ENCODE measurements around the gene SNPH. TPM values are rescaled to one million over a fixed set of nuclear protein-coding genes. Genes with fewer than 3 reads are reported as not detected.

Gene SNPH
- total and polyA plus RNA-seq, 4 donors = 1.2 to 3.3 (median 2.1) TPM

DNA sequence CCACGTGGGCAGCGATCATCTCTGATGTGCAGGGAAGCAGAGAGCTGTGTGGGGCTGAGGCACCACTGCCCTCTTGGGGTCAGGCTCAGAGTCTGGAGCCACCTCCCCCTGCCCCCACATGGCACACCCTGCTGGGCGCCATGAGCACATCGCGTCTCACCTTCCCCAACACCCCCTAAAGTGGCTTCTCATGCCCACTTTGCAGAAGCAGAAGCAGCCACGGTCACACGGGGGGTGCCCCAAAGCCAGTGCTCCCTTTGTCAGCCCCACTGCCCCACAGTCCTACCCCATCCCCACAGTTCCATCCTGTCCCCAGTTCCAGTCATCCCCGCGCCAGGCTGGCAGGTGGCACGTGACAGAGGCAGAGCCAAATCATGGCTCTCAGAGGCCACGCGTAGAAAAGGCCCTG lies 43.3 kb downstream of the SNPH start:
- ATAC-seq (ENCODE audit: insufficient read depth, low FRiP score) = no peak
- DNase-seq = no peak
- Histone ChIP-seq H3K27ac (ENCODE audit: low read depth in 1 of 2, low read length in 1 of 2) (no peak overlapping the region), H3K9me3 (ENCODE audit: control insufficient read depth in 4 of 4, insufficient read depth in 3 of 4, low read length in 3 of 4) (no peaks in the 10 kb centered on the region), H3K4me3 (no peak overlapping the region), H3K27me3 (ENCODE audit: control insufficient read depth in 3 of 3, insufficient read depth in 3 of 3, low read length in 2 of 3) (no peaks in the 10 kb centered on the region), H3K36me3 (ENCODE audit: control insufficient read depth in 4 of 4, insufficient read depth in 4 of 4, low read length in 4 of 4) (peaks cover 0 to 25% (median 0%) of the 10 kb centered on the region in 4 donors), H3K4me1 (ENCODE audit: control insufficient read depth in 5 of 5, insufficient read depth in 5 of 5, low read length in 5 of 5) (peaks cover 0 to 6% (median 0%) of the 10 kb centered on the region in 5 donors), H3K9ac (ENCODE audit: insufficient read depth in 1 of 2, low read length in 2 of 2) (no peak overlapping the region)
- no peak for TF ChIP-seq CTCF (IDR thresholded peaks at IDR 0.05; ENCODE audit: control extremely low read depth, extremely low read depth)
- WGBS, 2 donors = 89 to 93% methylated on average over 12 of the region's 12 CpGs

- DNase-seq = no peak
- 78 to 91% methylated on average over 9 of the region's 9 CpGs for WGBS, 2 donors
Observed at GRCh38 chr20:1310071-1310470, 44.0 kb downstream of the SNPH start.

DNA sequence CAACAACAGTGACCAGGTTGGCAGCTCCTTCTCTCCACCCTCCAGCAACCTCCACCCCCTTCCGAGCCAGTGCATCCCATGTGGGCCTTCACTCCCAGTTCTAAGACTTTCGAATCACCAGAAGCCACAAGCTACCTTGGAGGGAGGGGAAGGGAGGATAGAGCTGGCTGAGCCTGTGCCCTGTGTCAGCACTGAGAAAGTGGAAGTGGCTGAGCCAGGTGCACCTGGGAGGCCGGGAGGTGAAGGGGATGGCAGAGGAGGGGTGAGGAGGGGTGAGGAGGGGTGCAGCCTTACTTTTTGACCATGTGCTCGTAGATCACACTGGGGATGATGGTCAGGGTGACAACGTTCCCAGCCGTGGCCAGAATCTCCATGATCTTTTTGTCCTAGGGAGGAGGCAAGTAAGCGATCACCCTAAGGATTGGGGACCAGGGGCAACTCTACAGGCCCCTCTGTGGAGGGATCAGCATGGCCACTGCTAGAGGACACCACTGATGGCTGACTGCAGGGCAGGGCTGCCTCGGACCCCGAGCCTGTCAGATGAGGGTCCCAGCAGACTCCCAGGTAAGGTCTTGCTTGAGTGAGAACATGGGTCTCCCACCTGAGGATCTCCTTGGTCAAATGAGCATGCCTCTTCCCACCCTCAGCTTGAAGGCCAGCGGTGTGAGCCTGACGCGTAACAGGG lies 44.6 kb downstream of the SNPH start:
- Histone ChIP-seq H3K4me1 (ENCODE audit: control insufficient read depth in 5 of 5, insufficient read depth in 5 of 5, low read length in 5 of 5) (peaks cover 0 to 6% (median 0%) of the 10 kb centered on the region in 5 donors), H3K9me3 (ENCODE audit: control insufficient read depth in 4 of 4, insufficient read depth in 3 of 4, low read length in 3 of 4) (no peaks in the 10 kb centered on the region), H3K9ac (ENCODE audit: insufficient read depth in 1 of 2, low read length in 2 of 2) (no peak overlapping the region), H3K36me3 (ENCODE audit: control insufficient read depth in 4 of 4, insufficient read depth in 4 of 4, low read length in 4 of 4) (peaks cover 0 to 14% (median 0%) of the 10 kb centered on the region in 4 donors), H3K4me3 (no peak overlapping the region), H3K27me3 (ENCODE audit: control insufficient read depth in 3 of 3, insufficient read depth in 3 of 3, low read length in 2 of 3) (no peaks in the 10 kb centered on the region), H3K27ac (ENCODE audit: low read depth in 1 of 2, low read length in 1 of 2) (no peak overlapping the region)
- no peak for DNase-seq
- TF ChIP-seq CTCF (IDR thresholded peaks at IDR 0.05; ENCODE audit: control extremely low read depth, extremely low read depth) = no peak
- 87 to 88% methylated on average over 10 to 12 of the region's 12 CpGs for WGBS, 2 donors
- no peak for ATAC-seq (ENCODE audit: insufficient read depth, low FRiP score)

More at GRCh38 chr20:1310071-1310470, 44.0 kb downstream of the SNPH start:
- Histone ChIP-seq H3K4me1 (ENCODE audit: control insufficient read depth in 5 of 5, insufficient read depth in 5 of 5, low read length in 5 of 5) (peaks cover 0 to 6% (median 0%) of the 10 kb centered on the region in 5 donors), H3K4me3 (no peak overlapping the region), H3K36me3 (ENCODE audit: control insufficient read depth in 4 of 4, insufficient read depth in 4 of 4, low read length in 4 of 4) (peaks cover 0 to 20% (median 0%) of the 10 kb centered on the region in 4 donors), H3K27me3 (ENCODE audit: control insufficient read depth in 3 of 3, insufficient read depth in 3 of 3, low read length in 2 of 3) (no peaks in the 10 kb centered on the region), H3K9ac (ENCODE audit: insufficient read depth in 1 of 2, low read length in 2 of 2) (no peak overlapping the region), H3K9me3 (ENCODE audit: control insufficient read depth in 4 of 4, insufficient read depth in 3 of 4, low read length in 3 of 4) (no peaks in the 10 kb centered on the region), H3K27ac (ENCODE audit: low read depth in 1 of 2, low read length in 1 of 2) (no peak overlapping the region)
- TF ChIP-seq CTCF (IDR thresholded peaks at IDR 0.05; ENCODE audit: control extremely low read depth, extremely low read depth) = no peak
- no peak for ATAC-seq (ENCODE audit: insufficient read depth, low FRiP score)
